Osteoblast (primary cell): ENCODE data around the gene PRDM9. TPM values are rescaled to one million over a fixed set of nuclear protein-coding genes. Genes with fewer than 3 reads are reported as not detected.

ENCODE experiments used
- DNase-seq: peaks from one replicate; pipeline ENCODE4 v3.0.0; 2011; ENCODE audit warnings: low spot score, mixed read lengths; ENCODE audit not compliant: insufficient read length; ENCODE audit errors: missing footprints
- H2AFZ ChIP-seq: 2 replicates; pipeline ENCODE4 v1.6.0; 2011; ENCODE audit warnings: mild to moderate bottlenecking, low read length
- H3K27ac ChIP-seq: 2 replicates; pipeline ENCODE4 v1.5.1; 2011; ENCODE audit warnings: mild to moderate bottlenecking, low read depth, low read length, moderate library complexity
- H3K27me3 ChIP-seq: 2 replicates; pipeline ENCODE4 v1.6.0; 2012; ENCODE audit warnings: mild to moderate bottlenecking, control low read depth, inconsistent platforms, low read length, moderate library complexity; ENCODE audit not compliant: insufficient read depth
- H3K36me3 ChIP-seq: 2 replicates; pipeline ENCODE4 v1.5.1; 2011; ENCODE audit warnings: mild to moderate bottlenecking, low read length, control low read depth, moderate library complexity; ENCODE audit not compliant: insufficient read depth
- H3K4me1 ChIP-seq: 2 replicates; pipeline ENCODE4 v1.5.1; 2011; ENCODE audit warnings: mild to moderate bottlenecking, low read length, control low read depth, moderate library complexity; ENCODE audit not compliant: insufficient read depth
- H3K4me2 ChIP-seq: 2 replicates; pipeline ENCODE4 v1.6.0; 2011; ENCODE audit warnings: mild to moderate bottlenecking, low read length; ENCODE audit not compliant: insufficient read depth
- H3K4me3 ChIP-seq: fragments of 200-600 bp; sonication (generic); 3 replicates; pipeline ENCODE4 v1.5.1; 2012; ENCODE audit warnings: mild to moderate bottlenecking, low read length, inconsistent platforms; ENCODE audit not compliant: insufficient read depth
- H3K79me2 ChIP-seq: 2 replicates; pipeline ENCODE4 v1.6.0; 2012; ENCODE audit warnings: mild to moderate bottlenecking, low read length, control low read depth, inconsistent platforms; ENCODE audit not compliant: insufficient read depth
- H3K9me3 ChIP-seq: 2 replicates; pipeline ENCODE4 v1.5.1; 2011; ENCODE audit warnings: low read depth, low read length, control low read depth
- H4K20me1 ChIP-seq: 2 replicates; pipeline ENCODE4 v1.6.0; 2012; ENCODE audit warnings: mild to moderate bottlenecking, low read length, control low read depth; ENCODE audit not compliant: insufficient read depth
- CTCF ChIP-seq: IDR thresholded peaks from 2 replicates; pipeline ENCODE4 v1.5.1; 2011; ENCODE audit warnings: mild to moderate bottlenecking, low read depth, low read length, moderate library complexity; ENCODE audit errors: extremely low read depth
- total RNA-seq: library from RNA; depleted of rRNA; stranded (reverse); fragments of >200 nt; gene quantifications from 2 replicates; pipeline ENCODE4 v1.2.3, GENCODE V29; 2012

The PRDM9 gene
- total RNA-seq = not detected in 2 replicates

GRCh38 chr5:23507278-23507685, at the start of gene PRDM9:
Gene PRDM9 (plus strand): TSS chr5:23507609. CDS start chr5:23509034, 1,425 bp downstream.
- Histone ChIP-seq H3K4me2 (no peak within 1 kb of the TSS), H2AFZ (no peak within 1 kb of the TSS), H3K9me3 (no peaks in the 10 kb centered on the region), H3K27ac (no peak within 1 kb of the TSS), H3K4me1 (no peaks in the 10 kb centered on the region), H3K36me3 (no peaks in the 10 kb centered on the region), H3K4me3 (no peak within 1 kb of the TSS), H4K20me1 (no peaks in the 10 kb centered on the region), H3K27me3 (no peaks in the 10 kb centered on the region), H3K79me2 (no peaks in the 10 kb centered on the region)
- no peak for TF ChIP-seq CTCF
- DNase-seq = no peak

DNA sequence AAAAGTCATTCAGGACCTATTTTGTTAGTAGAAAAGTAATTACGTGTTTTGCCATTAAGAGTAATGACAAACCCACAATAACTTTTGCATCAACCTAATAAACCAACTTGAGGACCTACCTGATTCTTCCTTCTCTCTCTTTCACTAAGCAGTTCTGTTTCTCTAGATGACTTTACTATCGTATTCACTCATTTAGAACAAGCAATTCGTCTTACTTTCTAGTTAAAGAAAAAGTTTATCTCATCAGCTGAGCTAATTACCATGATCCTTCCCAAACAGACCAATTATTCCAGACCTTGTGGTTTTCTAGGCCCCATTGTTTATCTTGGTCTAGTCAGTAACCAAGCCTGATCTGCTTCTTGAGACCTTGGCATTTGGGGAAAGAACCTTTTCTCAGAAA, 49.6 kb upstream of the PRDM9 start:
- H3K4me2 ChIP-seq = no peak overlapping the region

DNA sequence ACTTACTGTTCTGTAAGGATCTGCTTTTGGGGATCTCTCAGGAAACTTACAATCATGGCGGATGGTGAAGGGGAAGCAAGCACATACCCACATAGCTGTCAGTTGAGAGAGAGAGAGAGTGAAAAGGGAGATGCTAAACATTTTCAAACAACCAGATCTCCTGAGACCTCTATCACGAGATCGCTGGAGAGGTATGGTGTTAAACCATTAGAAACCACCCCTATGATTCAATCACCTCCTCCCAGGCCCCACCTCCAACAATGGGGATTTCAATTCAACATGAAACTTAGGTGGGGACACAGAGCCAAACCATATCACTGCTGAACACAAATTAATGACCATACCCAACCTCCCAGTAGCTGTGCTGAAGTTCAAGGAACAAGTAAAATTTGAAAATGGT, 48.2 kb upstream of the PRDM9 start:
- no peaks in the 10 kb centered on the region for H3K36me3 ChIP-seq
- H3K79me2 ChIP-seq = no peaks in the 10 kb centered on the region
- no peak for DNase-seq
- no peak for TF ChIP-seq CTCF
- no peaks in the 10 kb centered on the region for H3K9me3 ChIP-seq
- H3K4me3 ChIP-seq = no peak overlapping the region
- H3K4me2 ChIP-seq = no peak overlapping the region
- H4K20me1 ChIP-seq = no peaks in the 10 kb centered on the region
- no peak overlapping the region for H2AFZ ChIP-seq
- no peaks in the 10 kb centered on the region for H3K27me3 ChIP-seq
- H3K4me1 ChIP-seq = no peaks in the 10 kb centered on the region
- H3K27ac ChIP-seq = no peak overlapping the region

More for the DNA sequence above, 49.6 kb upstream of the PRDM9 start:
- DNase-seq = no peak
- Histone ChIP-seq H3K4me1 (no peaks in the 10 kb centered on the region), H3K4me3 (no peak overlapping the region), H2AFZ (no peak overlapping the region), H3K9me3 (no peaks in the 10 kb centered on the region), H3K27ac (no peak overlapping the region), H3K36me3 (no peaks in the 10 kb centered on the region), H3K27me3 (no peaks in the 10 kb centered on the region), H3K79me2 (no peaks in the 10 kb centered on the region), H4K20me1 (no peaks in the 10 kb centered on the region)
- TF ChIP-seq CTCF = no peak

GRCh38 chr5:23461576-23461975, 45.8 kb upstream of the PRDM9 start:
- Histone ChIP-seq H3K4me2 (no peak overlapping the region), H3K27me3 (no peaks in the 10 kb centered on the region)

More at GRCh38 chr5:23461576-23461975, 45.8 kb upstream of the PRDM9 start:
- Histone ChIP-seq H3K4me1 (no peaks in the 10 kb centered on the region), H2AFZ (no peak overlapping the region), H3K79me2 (no peaks in the 10 kb centered on the region), H3K4me3 (no peak overlapping the region), H3K9me3 (peaks cover 4% of the 10 kb centered on the region), H3K36me3 (no peaks in the 10 kb centered on the region), H4K20me1 (no peaks in the 10 kb centered on the region), H3K27ac (no peak overlapping the region)
- no peak for DNase-seq
- no peak for TF ChIP-seq CTCF
